Measurements from ENCODE around the gene DOHH.

DNA sequence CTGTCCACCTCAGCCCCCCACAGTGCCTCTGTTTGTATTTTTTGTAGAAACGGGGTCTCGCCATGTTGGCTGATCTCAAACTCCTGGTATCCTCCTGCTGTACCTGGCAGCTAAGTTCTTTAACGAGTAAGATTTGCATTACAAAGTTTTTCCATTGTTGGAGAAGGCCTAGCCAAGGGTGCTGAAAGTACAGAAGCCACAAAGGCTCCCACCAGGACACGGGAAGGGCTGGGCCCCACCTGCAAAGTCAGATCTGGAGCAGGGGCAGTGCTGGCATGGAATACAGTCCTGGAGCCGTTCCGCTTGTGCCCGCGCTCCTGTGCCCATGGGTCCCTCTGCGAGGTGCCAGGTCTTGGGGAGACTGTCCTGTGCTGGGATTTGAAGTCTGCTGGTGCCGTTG, 17.8 kb upstream of the DOHH start:
- TF ChIP-seq, protein P1, sequence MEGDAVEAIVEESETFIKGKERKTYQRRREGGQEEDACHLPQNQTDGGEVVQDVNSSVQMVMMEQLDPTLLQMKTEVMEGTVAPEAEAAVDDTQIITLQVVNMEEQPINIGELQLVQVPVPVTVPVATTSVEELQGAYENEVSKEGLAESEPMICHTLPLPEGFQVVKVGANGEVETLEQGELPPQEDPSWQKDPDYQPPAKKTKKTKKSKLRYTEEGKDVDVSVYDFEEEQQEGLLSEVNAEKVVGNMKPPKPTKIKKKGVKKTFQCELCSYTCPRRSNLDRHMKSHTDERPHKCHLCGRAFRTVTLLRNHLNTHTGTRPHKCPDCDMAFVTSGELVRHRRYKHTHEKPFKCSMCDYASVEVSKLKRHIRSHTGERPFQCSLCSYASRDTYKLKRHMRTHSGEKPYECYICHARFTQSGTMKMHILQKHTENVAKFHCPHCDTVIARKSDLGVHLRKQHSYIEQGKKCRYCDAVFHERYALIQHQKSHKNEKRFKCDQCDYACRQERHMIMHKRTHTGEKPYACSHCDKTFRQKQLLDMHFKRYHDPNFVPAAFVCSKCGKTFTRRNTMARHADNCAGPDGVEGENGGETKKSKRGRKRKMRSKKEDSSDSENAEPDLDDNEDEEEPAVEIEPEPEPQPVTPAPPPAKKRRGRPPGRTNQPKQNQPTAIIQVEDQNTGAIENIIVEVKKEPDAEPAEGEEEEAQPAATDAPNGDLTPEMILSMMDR (IDR thresholded peaks at IDR 0.05; ENCODE audit: low read length): no peak
- TF ChIP-seq EZH2 (optimal IDR thresholded peaks at IDR 0.05; ENCODE audit: low read depth, low read length): no peak

All from MM.1S (cell line).